GM12878 (cell line): ENCODE data around the gene TSHZ1. TPM values are rescaled to one million over a fixed set of nuclear protein-coding genes. Genes with fewer than 3 reads are reported as not detected.

ENCODE experiments used
- BACH1 ChIP-seq: fragments of 450-650 bp; IDR thresholded peaks from 2 replicates; pipeline ENCODE4 v1.6.1; 2017; ENCODE audit warnings: mild to moderate bottlenecking, borderline replicate concordance
- E4F1 ChIP-seq: fragments of 450-650 bp; IDR thresholded peaks from 2 replicates; pipeline ENCODE4 v1.6.1; 2018; ENCODE audit warnings: borderline replicate concordance, mild to moderate bottlenecking; ENCODE audit not compliant: partially characterized antibody
- HDAC6 ChIP-seq: fragments of 200-600 bp; sonication (generic); IDR thresholded peaks from one replicate; pipeline ENCODE4 v1.8.0; 2017; ENCODE audit warnings: antibody characterized with exemption; ENCODE audit not compliant: unreplicated experiment
- JUND ChIP-seq: IDR thresholded peaks from 2 replicates; pipeline ENCODE4 v1.6.1; 2012; ENCODE audit warnings: low read depth, mild to moderate bottlenecking, low read length, improper control_type of control experiment, moderate library complexity
- NR2C2 ChIP-seq: IDR thresholded peaks from 2 replicates; pipeline ENCODE4 v1.6.1; 2011; ENCODE audit warnings: borderline replicate concordance, low read depth; ENCODE audit not compliant: control insufficient read depth, insufficient read length
- POU2F2 ChIP-seq: IDR thresholded peaks from 3 replicates; pipeline ENCODE4 v1.6.1; 2011; ENCODE audit warnings: low read depth, mild to moderate bottlenecking, low read length, borderline replicate concordance
- SRF ChIP-seq, 2 experiments: IDR thresholded peaks; 2 replicates each; pipeline ENCODE4 v1.6.1; 2011; ENCODE audit warnings: low read depth in 2 of 2, low read length in 2 of 2, mild to moderate bottlenecking in 1 of 2, moderate library complexity in 1 of 2
- ZNF207 ChIP-seq: fragments of 450-650 bp; IDR thresholded peaks from 2 replicates; pipeline ENCODE4 v1.6.1; 2014; ENCODE audit warnings: antibody characterized with exemption, mild to moderate bottlenecking, borderline replicate concordance
- polyA plus RNA-seq, 11 experiments: library from polyadenylated mRNA; depleted of rRNA in 4 of 11; unstranded in 6 of 11; stranded (reverse) in 5 of 11; fragments of >200 nt; fragmentation: Nextera tagmentation in 4 of 11; fragmentation: Illumina TruSeq in 1 of 11; extraction: Ambion mirVana in 4 of 11; extraction: Trizol in 1 of 11; gene quantifications; 1 replicate in 1 of 11; 2 replicates in 10 of 11; pipeline versions ENCODE4 v1.2.1 to v1.2.3, GENCODE V29; 2011 to 2016; ENCODE audit warnings: inconsistent platforms in 2 of 11, missing spikeins in 2 of 11, low read depth in 1 of 11
- total RNA-seq, 4 experiments: library from RNA; depleted of rRNA in 3 of 4; stranded (reverse); fragments of >200 nt in 3 of 4; fragmentation: Illumina TruSeq in 1 of 4; extraction: Trizol in 1 of 4; gene quantifications; 2 replicates each; pipeline versions ENCODE4 v1.2.1 to v1.2.3, GENCODE V29; 2013 to 2021
- TF ChIP-seq, protein P1 (sequence below): fragments of 450-650 bp; IDR thresholded peaks from 2 replicates; pipeline ENCODE4 v1.6.1; 2016; ENCODE audit warnings: mild to moderate bottlenecking
- TF ChIP-seq, protein P2 (sequence below): fragments of 450-650 bp; IDR thresholded peaks from 2 replicates; pipeline ENCODE4 v1.6.1; 2016; ENCODE audit warnings: mild to moderate bottlenecking, moderate library complexity, borderline replicate concordance

TSHZ1 gene
- total and polyA plus RNA-seq, 10 of the 15 experiments (the other 5 are each of a cell fraction or from before 2014, with no cell fraction given), result 2.2 to 15.2 (median 5.1) TPM

DNA sequence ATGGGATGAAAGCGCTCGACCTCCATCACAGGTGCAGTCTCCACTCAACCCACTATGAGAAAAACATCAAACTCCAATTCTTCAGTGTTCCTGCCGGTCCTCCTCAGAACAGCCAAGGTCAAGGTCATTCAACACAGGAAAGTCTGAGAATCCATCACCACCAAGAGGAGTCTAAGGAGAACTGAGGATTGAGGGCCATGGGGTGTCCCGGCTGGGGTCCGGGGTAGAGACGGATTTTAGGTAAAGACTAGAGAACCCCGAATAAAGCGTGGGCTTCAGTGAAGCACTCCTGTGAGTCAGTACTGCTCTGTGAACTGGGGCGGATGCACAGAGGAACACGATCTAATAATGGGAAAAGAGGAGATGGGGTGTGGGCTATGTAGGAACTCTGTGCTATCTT is 43.5 kb upstream of the TSHZ1 start (continued):
- TF ChIP-seq, protein P1, sequence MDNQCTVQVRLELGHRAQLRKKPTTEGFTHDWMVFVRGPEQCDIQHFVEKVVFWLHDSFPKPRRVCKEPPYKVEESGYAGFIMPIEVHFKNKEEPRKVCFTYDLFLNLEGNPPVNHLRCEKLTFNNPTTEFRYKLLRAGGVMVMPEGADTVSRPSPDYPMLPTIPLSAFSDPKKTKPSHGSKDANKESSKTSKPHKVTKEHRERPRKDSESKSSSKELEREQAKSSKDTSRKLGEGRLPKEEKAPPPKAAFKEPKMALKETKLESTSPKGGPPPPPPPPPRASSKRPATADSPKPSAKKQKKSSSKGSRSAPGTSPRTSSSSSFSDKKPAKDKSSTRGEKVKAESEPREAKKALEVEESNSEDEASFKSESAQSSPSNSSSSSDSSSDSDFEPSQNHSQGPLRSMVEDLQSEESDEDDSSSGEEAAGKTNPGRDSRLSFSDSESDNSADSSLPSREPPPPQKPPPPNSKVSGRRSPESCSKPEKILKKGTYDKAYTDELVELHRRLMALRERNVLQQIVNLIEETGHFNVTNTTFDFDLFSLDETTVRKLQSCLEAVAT, result no peak
- TF ChIP-seq BACH1 (no peak), SRF (IDR thresholded peaks at IDR 0.05; ENCODE audit: low read depth in 2 of 2, low read length in 2 of 2) (no peak), E4F1 (no peak), HDAC6 (no peak), NR2C2 (no peak), JUND (no peak), POU2F2 (no peak), ZNF207 (no peak)
- TF ChIP-seq, protein P2, sequence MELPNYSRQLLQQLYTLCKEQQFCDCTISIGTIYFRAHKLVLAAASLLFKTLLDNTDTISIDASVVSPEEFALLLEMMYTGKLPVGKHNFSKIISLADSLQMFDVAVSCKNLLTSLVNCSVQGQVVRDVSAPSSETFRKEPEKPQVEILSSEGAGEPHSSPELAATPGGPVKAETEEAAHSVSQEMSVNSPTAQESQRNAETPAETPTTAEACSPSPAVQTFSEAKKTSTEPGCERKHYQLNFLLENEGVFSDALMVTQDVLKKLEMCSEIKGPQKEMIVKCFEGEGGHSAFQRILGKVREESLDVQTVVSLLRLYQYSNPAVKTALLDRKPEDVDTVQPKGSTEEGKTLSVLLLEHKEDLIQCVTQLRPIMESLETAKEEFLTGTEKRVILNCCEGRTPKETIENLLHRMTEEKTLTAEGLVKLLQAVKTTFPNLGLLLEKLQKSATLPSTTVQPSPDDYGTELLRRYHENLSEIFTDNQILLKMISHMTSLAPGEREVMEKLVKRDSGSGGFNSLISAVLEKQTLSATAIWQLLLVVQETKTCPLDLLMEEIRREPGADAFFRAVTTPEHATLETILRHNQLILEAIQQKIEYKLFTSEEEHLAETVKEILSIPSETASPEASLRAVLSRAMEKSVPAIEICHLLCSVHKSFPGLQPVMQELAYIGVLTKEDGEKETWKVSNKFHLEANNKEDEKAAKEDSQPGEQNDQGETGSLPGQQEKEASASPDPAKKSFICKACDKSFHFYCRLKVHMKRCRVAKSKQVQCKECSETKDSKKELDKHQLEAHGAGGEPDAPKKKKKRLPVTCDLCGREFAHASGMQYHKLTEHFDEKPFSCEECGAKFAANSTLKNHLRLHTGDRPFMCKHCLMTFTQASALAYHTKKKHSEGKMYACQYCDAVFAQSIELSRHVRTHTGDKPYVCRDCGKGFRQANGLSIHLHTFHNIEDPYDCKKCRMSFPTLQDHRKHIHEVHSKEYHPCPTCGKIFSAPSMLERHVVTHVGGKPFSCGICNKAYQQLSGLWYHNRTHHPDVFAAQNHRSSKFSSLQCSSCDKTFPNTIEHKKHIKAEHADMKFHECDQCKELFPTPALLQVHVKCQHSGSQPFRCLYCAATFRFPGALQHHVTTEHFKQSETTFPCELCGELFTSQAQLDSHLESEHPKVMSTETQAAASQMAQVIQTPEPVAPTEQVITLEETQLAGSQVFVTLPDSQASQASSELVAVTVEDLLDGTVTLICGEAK, result no peak
